NCI-H345 (cell line): ENCODE measurements around the gene CDH3.
A peak's percentile ranks its signal among the peaks of the same experiment; 100 is the strongest.
"Not testable (repeated sequence)": the region's sequence is repeated elsewhere in the genome, so short reads cannot be mapped to it uniquely, and the experiment has no call there.

ENCODE experiments used
- DNase-seq: peaks from one replicate; lab custom pipeline; 2025; lab: John Stamatoyannopoulos, UW

The CDH3 gene

GRCh38 chr16:68704232-68704867 lies 59.2 kb downstream of the CDH3 start:
- DNase-seq, result peak; percentile 78

- DNase-seq, result no peak
These were observed 62.4 kb downstream of the CDH3 start for GRCh38 chr16:68707340-68708152.

GRCh38 chr16:68710211-68710610 lies 65.1 kb downstream of the CDH3 start:
- DNase-seq, result no peak

- no peak for DNase-seq
These were observed 66.5 kb downstream of the CDH3 start for GRCh38 chr16:68711421-68712139.

GRCh38 chr16:68713361-68713760 lies 68.3 kb downstream of the CDH3 start:
- DNase-seq, result no peak

- no peak for DNase-seq
These were observed 70.4 kb downstream of the CDH3 start for GRCh38 chr16:68715471-68715870.

GRCh38 chr16:68716516-68716915 lies 71.4 kb downstream of the CDH3 start:
- DNase-seq, result not testable (repeated sequence)

- no peak for DNase-seq
These were observed 72.6 kb downstream of the CDH3 start for GRCh38 chr16:68717684-68718083.

- DNase-seq, result no peak
These were observed 73.5 kb downstream of the CDH3 start for GRCh38 chr16:68718590-68718989.

- DNase-seq, result no peak
These were observed 74.9 kb downstream of the CDH3 start for GRCh38 chr16:68719993-68720489.

- no peak for DNase-seq
These were observed 77.3 kb downstream of the CDH3 start for GRCh38 chr16:68722119-68723024.

- no peak for DNase-seq
These were observed 79.7 kb downstream of the CDH3 start for GRCh38 chr16:68724797-68725196.

GRCh38 chr16:68728523-68728922 lies 83.4 kb downstream of the CDH3 start:
- no peak for DNase-seq

GRCh38 chr16:68731637-68732036 lies 86.5 kb downstream of the CDH3 start:
- no peak for DNase-seq

- DNase-seq, result peak; percentile 42
These were observed 87.1 kb downstream of the CDH3 start for GRCh38 chr16:68732042-68732680.

- DNase-seq, result no peak
These were observed 87.8 kb downstream of the CDH3 start for GRCh38 chr16:68732741-68733399.

GRCh38 chr16:68733570-68733969 lies 88.5 kb downstream of the CDH3 start:
- DNase-seq, result no peak

- DNase-seq, result no peak
These were observed 89.7 kb downstream of the CDH3 start for GRCh38 chr16:68734782-68735181.

- DNase-seq, result no peak
These were observed 91.5 kb downstream of the CDH3 start for GRCh38 chr16:68736561-68736960.

GRCh38 chr16:68737046-68737729 lies 92.1 kb downstream of the CDH3 start, which contains the start of gene CDH1:
Gene CDH1 (plus strand): TSS chr16:68737292. CDS start chr16:68737416, 124 bp downstream.
- DNase-seq, result peak; percentile 90
